GM10248 (cell line): ENCODE results near the gene KNDC1.

Experiments
- CTCF ChIA-PET: fragments of 300-600 bp; sonication (Branson Sonifier 250); formaldehyde crosslinking; extraction: SDS; loops from one replicate; lab custom pipeline; 2021; ENCODE audit warnings: antibody characterized with exemption; lab: Yijun Ruan, JAX
- POLR2A ChIA-PET: fragments of 350-650 bp; sonication (Branson Sonifier 250); formaldehyde crosslinking; extraction: SDS; loops from one replicate; lab custom pipeline; 2020; ENCODE audit warnings: antibody characterized with exemption; lab: Yijun Ruan, JAX
- DNase-seq: peaks from one replicate; pipeline ENCODE4 v3.0.0; 2012; ENCODE audit errors: extremely low spot score
- TF ChIP-seq, protein P1 (sequence below): IDR thresholded peaks from 2 replicates; pipeline ENCODE4 v1.5.1; 2012; ENCODE audit warnings: mild to moderate bottlenecking, low read depth; ENCODE audit errors: extremely low read depth, missing control alignments, control extremely low read depth

Gene KNDC1

DNA sequence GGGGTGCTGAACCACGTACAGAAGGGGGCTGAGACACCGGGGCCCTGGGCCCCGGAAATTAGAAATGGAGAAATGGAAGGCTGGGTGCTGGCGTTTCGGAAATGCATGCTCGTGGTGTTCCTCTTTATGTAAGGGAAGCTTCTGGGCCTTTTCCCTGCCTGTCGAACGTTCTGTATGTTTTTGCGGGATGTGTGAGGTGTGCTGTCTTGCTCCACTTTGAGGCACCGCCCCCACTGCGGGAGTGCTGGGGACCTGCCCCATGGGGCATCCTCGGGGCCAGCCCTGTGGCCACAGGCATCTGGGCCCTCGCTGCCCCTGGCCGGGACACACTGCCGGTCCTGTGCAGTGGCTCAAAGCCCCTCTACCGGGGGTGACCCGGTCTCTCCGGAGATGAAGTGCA lies 75.9 kb downstream of the KNDC1 start:
- ChIA-PET POLR2A (no interaction called here), CTCF (no interaction called here)
- DNase-seq = no peak
- TF ChIP-seq, protein P1, sequence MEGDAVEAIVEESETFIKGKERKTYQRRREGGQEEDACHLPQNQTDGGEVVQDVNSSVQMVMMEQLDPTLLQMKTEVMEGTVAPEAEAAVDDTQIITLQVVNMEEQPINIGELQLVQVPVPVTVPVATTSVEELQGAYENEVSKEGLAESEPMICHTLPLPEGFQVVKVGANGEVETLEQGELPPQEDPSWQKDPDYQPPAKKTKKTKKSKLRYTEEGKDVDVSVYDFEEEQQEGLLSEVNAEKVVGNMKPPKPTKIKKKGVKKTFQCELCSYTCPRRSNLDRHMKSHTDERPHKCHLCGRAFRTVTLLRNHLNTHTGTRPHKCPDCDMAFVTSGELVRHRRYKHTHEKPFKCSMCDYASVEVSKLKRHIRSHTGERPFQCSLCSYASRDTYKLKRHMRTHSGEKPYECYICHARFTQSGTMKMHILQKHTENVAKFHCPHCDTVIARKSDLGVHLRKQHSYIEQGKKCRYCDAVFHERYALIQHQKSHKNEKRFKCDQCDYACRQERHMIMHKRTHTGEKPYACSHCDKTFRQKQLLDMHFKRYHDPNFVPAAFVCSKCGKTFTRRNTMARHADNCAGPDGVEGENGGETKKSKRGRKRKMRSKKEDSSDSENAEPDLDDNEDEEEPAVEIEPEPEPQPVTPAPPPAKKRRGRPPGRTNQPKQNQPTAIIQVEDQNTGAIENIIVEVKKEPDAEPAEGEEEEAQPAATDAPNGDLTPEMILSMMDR = no peak

DNA sequence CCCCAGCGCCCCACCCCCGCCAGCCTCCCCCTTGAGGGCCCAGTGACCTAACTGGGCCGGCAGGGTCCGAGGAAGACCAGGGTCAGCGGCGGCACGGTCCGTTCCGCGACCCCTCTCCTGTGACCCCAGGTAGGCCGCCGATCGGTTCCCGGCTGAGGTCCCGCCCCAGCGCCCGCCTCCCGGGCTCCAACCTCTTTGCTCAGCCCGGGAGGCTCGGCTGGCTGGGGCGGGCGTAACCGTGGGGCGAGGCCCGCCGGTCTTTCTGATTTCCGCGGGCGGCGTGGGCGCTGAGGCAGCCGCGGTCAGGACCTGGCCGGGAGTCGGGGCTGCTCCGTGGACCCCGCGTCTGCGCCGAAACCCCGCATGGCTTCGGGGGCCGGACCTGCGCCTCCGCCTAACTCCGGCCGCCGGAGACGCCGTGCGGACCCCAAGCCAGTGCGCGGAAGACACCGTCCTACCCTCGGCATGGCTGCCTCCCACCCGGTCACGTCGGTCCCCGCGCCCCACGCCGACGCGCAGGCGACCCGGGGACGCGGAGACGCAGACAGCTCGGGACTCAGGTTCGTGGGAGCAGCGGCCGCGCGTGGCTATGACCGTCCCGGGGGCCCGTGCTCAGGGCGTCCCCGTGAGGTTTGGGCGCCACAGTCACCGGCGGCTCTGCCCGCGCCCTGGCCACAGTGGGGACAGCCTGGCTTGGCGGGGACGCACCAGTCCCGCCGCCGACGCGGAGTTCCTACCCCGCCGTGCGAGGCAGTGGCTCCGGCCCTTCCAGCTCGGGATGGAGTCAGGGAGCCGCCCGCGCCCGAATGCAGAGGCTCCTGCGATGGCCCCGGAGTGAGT lies 76.6 kb downstream of the KNDC1 start:
- no peak for DNase-seq
- TF ChIP-seq, protein P1 = no peak
- POLR2A ChIA-PET = no interaction called here
- CTCF ChIA-PET = no interaction called here

DNA sequence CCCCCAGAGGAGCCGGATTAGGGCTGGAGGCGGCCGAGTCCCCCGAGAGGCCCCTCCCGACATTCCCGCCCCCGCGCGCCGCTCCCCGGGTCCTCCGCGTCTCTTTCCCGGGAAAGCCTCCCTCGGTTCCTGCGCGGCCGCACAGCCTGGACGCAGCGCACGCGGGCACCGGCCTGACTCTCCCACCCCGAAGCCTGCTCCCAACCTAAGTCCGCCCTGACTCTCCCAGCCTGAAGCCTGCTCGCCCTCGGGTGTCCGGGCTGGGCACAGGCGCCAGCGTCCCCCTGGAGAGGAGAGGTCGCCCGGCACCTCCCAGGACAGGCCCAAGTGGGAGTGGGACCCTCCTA lies 77.2 kb downstream of the KNDC1 start:
- TF ChIP-seq, protein P1 = no peak
- CTCF ChIA-PET = no interaction called here
- POLR2A ChIA-PET = no interaction called here
- DNase-seq = no peak

DNA sequence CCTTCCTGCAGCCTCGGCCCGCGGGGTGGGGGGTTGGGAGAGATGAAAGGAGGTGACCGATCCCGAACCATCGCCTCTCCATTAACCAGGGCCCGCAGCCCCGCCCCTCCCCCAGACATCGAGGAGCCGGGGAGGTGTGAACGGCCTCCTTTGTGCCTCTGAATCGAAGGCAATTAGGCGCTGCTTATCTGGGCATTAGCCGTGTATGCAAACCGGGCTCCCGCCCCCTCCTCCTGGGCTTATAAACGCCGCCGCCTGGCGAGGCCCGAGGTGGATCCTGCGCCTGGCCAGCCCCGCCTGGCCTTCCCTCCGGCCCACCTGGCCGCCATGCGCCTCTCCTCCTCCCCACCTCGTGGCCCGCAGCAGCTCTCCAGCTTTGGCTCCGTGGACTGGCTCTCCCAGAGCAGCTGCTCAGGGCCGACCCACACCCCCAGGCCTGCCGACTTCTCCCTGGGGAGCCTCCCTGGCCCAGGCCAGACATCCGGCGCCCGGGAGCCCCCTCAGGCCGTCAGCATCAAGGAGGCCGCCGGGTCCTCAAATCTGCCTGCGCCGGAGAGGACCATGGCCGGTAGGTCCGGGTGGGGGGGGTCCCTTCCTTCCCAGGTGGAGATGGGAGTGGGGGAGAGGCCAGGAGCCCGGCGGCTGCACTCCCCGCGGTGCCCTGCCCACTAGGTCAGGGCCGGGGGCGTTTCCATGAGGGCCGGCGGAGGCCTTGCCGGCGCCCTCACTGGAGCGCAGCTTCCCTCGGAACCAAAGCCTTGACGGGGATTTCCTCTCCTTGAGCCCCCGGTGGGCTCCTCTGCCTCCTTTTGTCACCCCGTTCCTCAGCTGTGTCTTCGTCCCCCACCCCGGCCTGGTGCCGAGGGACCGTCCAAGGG lies 77.8 kb downstream of the KNDC1 start, which contains the start of gene VENTX:
Gene VENTX (plus strand): TSS at position 268 of the 878 bp plus-strand sequence. CDS start 60 bp downstream, at position 328.
- POLR2A ChIA-PET = no interaction called here
- TF ChIP-seq, protein P1 = no peak
- CTCF ChIA-PET = no interaction called here
- DNase-seq = no peak

DNA sequence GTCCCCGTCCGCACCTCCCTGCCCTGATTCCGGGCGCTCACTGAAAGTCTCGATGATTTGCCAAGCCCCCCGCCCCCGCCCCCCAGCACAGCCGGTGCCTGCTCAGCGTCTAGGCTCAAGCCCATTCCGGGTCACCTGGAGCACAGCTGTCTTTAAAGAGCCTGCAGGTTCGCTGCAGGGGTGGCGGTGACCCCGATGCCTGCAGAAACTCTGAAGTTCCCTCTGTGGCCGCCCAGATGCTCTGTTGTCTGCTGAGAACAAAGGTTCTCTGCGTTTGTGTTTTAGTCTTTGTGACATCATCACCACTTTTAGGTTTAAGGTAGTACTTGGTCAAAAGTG lies 78.4 kb downstream of the KNDC1 start:
- ChIA-PET CTCF (no interaction called here), POLR2A (no interaction called here)
- no peak for DNase-seq
- TF ChIP-seq, protein P1 = no peak

DNA sequence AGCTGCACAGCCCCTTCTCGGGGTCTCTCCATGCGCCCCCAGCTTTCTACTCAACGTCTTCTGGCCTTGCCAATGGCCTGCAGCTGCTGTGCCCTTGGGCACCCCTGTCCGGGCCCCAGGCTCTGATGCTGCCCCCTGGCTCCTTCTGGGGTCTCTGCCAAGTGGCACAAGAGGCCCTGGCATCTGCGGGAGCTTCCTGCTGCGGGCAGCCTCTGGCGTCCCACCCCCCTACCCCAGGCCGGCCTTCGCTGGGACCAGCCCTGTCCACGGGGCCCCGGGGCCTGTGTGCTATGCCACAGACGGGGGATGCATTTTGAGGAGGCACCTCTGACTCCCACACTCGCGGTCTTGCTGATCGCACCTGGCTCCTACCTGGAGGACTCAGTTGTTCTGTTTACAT lies 80.0 kb downstream of the KNDC1 start:
- TF ChIP-seq, protein P1 = no peak
- DNase-seq = no peak
- CTCF ChIA-PET = no interaction called here
- POLR2A ChIA-PET = no interaction called here
